Upper lobe of left lung (tissue), 4 donors: ENCODE results near the gene PISD.

Experiments
- CTCF ChIP-seq, 6 experiments: fragments of 450-650 bp in 4 of 6; fragments of 200-600 bp in 2 of 6; sonication (generic) in 2 of 6; IDR thresholded peaks; one replicate each; pipeline ENCODE4 v1.5.1; 2016 to 2019; ENCODE audit warnings: antibody characterized with exemption in 6 of 6
- POLR2AphosphoS5 ChIP-seq, 2 donors: sonication (generic); formaldehyde crosslinking; IDR thresholded peaks; one replicate each; pipeline ENCODE4 v1.5.1; 2017; ENCODE audit warnings: antibody characterized with exemption in 2 of 2

GRCh38 chr22:31676700-31677099, 14.7 kb upstream of the PISD start:
- no peak for TF ChIP-seq CTCF (IDR thresholded peaks at IDR 0.05)
- peak; percentile 48 to 67 for TF ChIP-seq POLR2AphosphoS5 (IDR thresholded peaks at IDR 0.05)
